ENCODE measurements around the gene TSTD2. TPM values are rescaled to one million over a fixed set of nuclear protein-coding genes. Genes with fewer than 3 reads are reported as not detected.

Gene TSTD2
- polyA plus RNA-seq, 1 of the 3 experiments (the other 2 are of a cell fraction): 11.5 TPM

DNA sequence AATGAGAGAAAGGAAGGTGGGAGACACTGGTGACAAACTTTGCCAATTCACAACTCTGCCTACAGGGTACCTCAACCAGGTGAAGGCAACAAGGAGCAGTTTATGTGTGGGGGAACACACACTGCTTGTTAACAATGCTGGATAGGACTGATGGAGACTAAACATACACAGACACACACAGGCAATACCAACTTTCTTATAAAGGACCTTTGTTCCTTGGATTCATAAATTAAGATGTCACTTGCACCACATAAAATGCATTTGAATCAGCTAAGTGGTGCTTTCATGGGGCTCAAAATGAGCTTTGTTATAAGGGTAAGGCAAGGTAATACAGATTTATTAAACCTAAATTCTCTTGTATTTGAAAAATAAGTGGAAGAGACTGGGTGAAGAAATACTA lies 4.0 kb downstream of the TSTD2 start:
- Histone ChIP-seq H3F3A (replicated peaks; ENCODE audit: insufficient read depth) (peaks cover 16% of the 10 kb centered on the region), H3K79me2 (ENCODE audit: insufficient read depth) (peaks cover 68% of the 10 kb centered on the region), H3K36me3 (replicated peaks in 1 of 2; ENCODE audit: control insufficient read depth in 1 of 2, insufficient read depth in 2 of 2, low read length in 1 of 2) (peaks cover 10 to 35% of the 10 kb centered on the region in 2 experiments), H3K9me2 (no peaks in the 10 kb centered on the region), H3K9ac (no peak overlapping the region), H3K9me3 (no peaks in the 10 kb centered on the region), H3K4me3 (ENCODE audit: low read depth in 2 of 2, low read length in 1 of 2) (no peak overlapping the region), H3K4me2 (no peak overlapping the region), H4K20me1 (ENCODE audit: insufficient read depth) (no peaks in the 10 kb centered on the region), H3K4me1 (ENCODE audit: control insufficient read depth in 1 of 2, insufficient read depth in 2 of 2, low read depth in 1 of 2, low read length in 1 of 2) (peaks cover 5 to 7% of the 10 kb centered on the region in 2 experiments; a peak in 2 of 4 replicates), H3K27ac (ENCODE audit: low read depth in 2 of 2, low read length in 1 of 2) (no peak overlapping the region), H3K27me3 (ENCODE audit: insufficient read depth) (no peaks in the 10 kb centered on the region), H2AFZ (ENCODE audit: low read depth) (no peak overlapping the region)
- POLR2A ChIA-PET: no interaction called here
- CTCF ChIA-PET: interaction anchor here (1.2 to 6.6 kb wide), 3 partner anchors 14 to 161 kb away, joined by 3 to 41 read pairs (median 6); no protein-coding TSS in a partner anchor
- DNase-seq: no peak
- TF ChIP-seq, protein P1, sequence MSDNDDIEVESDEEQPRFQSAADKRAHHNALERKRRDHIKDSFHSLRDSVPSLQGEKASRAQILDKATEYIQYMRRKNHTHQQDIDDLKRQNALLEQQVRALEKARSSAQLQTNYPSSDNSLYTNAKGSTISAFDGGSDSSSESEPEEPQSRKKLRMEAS (IDR thresholded peaks at IDR 0.05; ENCODE audit: low read depth): no peak
- TF ChIP-seq MEF2A (IDR thresholded peaks at IDR 0.05; ENCODE audit: borderline replicate concordance, low read depth) (no peak), IRF3 (IDR thresholded peaks at IDR 0.05; ENCODE audit: low read depth, low read length) (no peak), RCOR1 (IDR thresholded peaks at IDR 0.05; ENCODE audit: low read length) (no peak)

GRCh38 chr9:97628668-97629067 lies 4.5 kb downstream of the TSTD2 start:
- H3K27me3 ChIP-seq (ENCODE audit: insufficient read depth): no peaks in the 10 kb centered on the region
- H3K9ac ChIP-seq: no peak overlapping the region
- no peak overlapping the region for H3K4me3 ChIP-seq (ENCODE audit: low read depth in 2 of 2, low read length in 1 of 2)
- H3K4me1 ChIP-seq (ENCODE audit: control insufficient read depth in 1 of 2, insufficient read depth in 2 of 2, low read depth in 1 of 2, low read length in 1 of 2): peaks cover 5 to 7% of the 10 kb centered on the region in 2 experiments; a peak in 2 of 4 replicates
- H3K4me2 ChIP-seq: no peak overlapping the region
- DNase-seq: no peak
- CTCF ChIA-PET: interaction anchor here (1.0 to 6.6 kb wide), 4 partner anchors 10 to 160 kb away, joined by 3 to 41 read pairs (median 8); no protein-coding TSS in a partner anchor
- peaks cover 12% of the 10 kb centered on the region for H3F3A ChIP-seq (replicated peaks; ENCODE audit: insufficient read depth)
- no peaks in the 10 kb centered on the region for H3K9me2 ChIP-seq
- TF ChIP-seq GATA2 (CRISPR knock-in tag; IDR thresholded peaks at IDR 0.05) (no peak), PBX3 (IDR thresholded peaks at IDR 0.05) (no peak), TEAD4 (IDR thresholded peaks at IDR 0.05; ENCODE audit: borderline replicate concordance, insufficient read depth) (no peak), RXRA (IDR thresholded peaks at IDR 0.05; ENCODE audit: borderline replicate concordance, low read depth) (no peak)
- TF ChIP-seq, protein P2, sequence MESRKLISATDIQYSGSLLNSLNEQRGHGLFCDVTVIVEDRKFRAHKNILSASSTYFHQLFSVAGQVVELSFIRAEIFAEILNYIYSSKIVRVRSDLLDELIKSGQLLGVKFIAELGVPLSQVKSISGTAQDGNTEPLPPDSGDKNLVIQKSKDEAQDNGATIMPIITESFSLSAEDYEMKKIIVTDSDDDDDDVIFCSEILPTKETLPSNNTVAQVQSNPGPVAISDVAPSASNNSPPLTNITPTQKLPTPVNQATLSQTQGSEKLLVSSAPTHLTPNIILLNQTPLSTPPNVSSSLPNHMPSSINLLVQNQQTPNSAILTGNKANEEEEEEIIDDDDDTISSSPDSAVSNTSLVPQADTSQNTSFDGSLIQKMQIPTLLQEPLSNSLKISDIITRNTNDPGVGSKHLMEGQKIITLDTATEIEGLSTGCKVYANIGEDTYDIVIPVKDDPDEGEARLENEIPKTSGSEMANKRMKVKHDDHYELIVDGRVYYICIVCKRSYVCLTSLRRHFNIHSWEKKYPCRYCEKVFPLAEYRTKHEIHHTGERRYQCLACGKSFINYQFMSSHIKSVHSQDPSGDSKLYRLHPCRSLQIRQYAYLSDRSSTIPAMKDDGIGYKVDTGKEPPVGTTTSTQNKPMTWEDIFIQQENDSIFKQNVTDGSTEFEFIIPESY (IDR thresholded peaks at IDR 0.05; ENCODE audit: borderline replicate concordance, low read depth): no peak
- POLR2A ChIA-PET: no interaction called here
- no peak overlapping the region for H2AFZ ChIP-seq (ENCODE audit: low read depth)
- peaks cover 11 to 37% of the 10 kb centered on the region in 2 experiments for H3K36me3 ChIP-seq (replicated peaks in 1 of 2; ENCODE audit: control insufficient read depth in 1 of 2, insufficient read depth in 2 of 2, low read length in 1 of 2)
- H3K27ac ChIP-seq (ENCODE audit: low read depth in 2 of 2, low read length in 1 of 2): no peak overlapping the region
- H4K20me1 ChIP-seq (ENCODE audit: insufficient read depth): no peaks in the 10 kb centered on the region
- H3K9me3 ChIP-seq: no peaks in the 10 kb centered on the region
- H3K79me2 ChIP-seq (ENCODE audit: insufficient read depth): peaks cover 63% of the 10 kb centered on the region
- WGBS (ENCODE audit: low lambda C conversion rate): 95% methylated on average over 3 of the region's 3 CpGs

Measured in SK-N-SH (cell line).